HG03025 (cell line): ENCODE results near the gene DNAH12.
"Not testable (repeated sequence)": the region's sequence is repeated elsewhere in the genome, so short reads cannot be mapped to it uniquely, and the experiment has no call there.

Experiments
- ATAC-seq: cut with Tn5 transposase; IDR thresholded peaks from one replicate; pipeline ENCODE4 v1.9.1; 2021; ENCODE audit warnings: mild to moderate bottlenecking, moderate library complexity; ENCODE audit not compliant: unreplicated experiment, low FRiP score

Gene DNAH12

DNA sequence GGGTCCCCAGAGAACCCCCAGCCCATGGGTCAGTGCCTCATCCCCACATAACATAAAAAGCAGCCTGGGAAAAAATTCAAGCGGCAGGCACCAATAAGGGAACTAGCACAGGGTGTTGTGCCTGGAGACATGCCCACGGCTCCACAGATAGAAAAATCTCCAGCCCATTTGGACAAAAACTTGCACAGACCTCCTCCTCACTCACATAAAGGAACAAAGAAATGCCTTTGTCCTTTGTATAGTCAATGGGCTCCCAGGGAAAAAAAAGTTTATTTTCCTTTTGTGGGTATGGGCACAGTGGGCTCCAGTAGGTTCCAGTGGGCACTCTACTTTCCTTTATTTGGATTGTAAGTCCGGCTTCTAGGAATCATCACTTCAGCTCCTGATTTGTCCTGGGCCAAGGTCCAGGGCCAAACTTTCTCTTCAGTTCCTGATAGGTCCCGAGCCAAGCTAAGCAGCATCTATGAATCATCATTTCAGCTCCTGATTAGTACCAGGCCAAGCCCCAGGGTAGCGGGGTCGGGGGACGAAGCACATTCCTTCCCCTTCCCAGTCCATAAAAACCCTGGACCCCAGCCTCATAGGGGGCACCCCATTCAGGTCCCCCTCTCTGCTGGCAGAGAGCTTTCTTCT lies 1.6 kb upstream of the DNAH12 start:
- no peak for ATAC-seq

DNA sequence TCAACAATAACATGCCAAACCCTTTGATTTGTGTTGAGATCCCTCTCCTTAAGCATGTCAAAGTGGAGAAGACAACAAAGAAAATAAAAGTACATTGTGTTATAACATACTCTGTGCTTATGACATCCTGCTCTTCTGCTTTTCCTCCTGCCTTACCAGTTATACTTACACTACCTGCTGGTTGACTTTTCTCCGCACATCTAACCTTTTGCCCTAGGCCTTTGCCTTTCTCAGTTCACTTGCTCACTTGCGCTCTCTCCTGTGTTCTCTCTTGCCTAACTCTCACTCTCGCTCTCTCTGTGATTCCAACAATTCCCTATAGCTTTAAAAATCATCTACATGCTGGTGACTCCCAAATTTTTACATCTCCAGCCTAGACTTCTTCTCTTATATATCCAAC lies 5.7 kb downstream of the DNAH12 start:
- ATAC-seq, result no peak

DNA sequence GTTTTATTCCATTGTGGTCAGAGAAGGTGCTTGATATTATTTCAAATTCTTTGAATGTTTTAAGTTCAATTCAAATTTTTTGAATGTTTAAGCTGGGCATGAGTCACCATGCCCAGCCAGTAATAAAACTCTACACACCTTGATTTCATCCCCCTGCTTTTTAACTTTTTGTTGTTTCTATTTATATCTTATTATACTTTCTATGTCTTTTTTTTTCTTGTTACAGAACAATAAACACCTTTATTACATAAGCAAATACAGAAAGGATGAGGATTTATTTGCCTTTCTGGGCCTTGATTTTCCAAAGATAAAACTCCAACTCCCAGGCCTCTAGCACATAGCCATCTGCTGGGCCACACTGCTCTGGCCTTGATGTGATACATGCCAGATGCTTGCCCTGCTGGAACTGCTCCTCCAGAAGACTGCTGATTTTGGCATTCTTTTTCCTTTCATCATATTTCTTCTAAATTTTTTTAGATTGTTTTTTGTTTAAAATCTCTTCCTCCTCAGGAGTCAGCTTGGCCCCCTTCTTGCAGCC lies 14.0 kb downstream of the DNAH12 start:
- ATAC-seq, result no peak

DNA sequence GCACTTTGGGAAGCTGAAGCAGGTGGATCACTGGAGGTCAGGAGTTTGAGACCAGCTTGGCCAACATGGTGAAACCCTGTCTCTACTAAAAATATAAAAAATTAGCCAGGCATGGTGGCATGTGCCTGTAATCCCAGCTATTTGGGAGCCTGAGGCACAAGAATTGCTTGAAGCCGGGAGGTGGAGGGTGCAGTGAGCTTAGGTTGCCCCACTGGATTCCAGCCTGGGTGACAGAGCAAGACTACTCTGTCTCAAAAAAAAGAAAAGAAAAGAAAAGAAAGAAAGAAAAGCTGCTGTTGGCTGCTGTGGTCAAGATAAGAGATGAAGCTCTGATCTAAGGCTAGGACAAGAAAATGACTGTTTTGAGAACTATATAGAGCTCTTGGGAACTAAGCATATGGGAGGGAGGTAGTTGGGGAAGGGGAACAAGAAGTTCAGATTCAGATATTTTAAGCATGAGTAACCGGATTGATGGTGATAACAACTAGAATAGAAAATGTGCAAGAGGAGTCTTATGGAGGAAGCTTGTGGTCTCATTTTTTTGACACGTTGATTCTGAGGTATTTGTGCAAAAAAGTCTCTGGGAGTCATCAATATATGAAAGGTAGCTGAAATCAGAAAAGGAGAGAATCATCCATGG lies 25.7 kb downstream of the DNAH12 start:
- ATAC-seq, result no peak

DNA sequence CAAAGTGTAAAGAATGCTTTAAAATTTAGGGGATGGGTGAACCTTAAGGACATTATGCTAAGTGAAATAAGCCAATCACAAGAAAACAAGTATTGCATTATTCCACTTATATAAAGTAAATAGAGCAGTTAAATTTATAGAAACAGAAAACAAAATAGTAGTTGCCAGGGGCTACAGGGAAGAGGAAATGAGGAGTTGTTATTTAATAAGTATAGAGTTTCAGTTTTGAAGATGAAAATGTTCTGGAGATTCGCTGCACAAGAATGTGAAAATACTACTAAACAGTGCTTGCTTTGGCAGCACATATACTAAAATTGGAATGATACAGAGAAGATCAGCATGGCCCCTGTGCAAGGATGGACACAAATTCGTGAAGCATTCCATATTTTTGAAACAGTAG lies 32.0 kb downstream of the DNAH12 start:
- ATAC-seq, result no peak

DNA sequence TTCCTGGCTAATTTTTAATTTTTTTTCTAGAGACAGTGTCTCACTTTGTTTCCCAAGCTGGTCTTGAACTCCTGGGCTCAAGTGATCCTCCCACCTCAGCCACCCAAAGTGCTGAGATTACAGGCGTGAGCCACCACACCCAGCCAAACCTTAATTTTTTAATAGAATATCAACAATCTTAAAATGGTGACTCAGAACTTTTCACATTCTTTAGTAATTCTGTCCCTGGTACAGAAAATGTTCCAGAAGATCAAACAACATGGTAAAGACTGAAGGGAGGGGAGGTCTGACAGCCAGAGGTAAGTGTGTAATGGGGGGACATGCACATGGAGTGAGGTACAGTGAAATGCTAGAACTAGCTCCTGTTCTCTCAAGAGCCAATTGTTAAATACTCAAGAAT lies 38.2 kb downstream of the DNAH12 start:
- ATAC-seq, result no peak

DNA sequence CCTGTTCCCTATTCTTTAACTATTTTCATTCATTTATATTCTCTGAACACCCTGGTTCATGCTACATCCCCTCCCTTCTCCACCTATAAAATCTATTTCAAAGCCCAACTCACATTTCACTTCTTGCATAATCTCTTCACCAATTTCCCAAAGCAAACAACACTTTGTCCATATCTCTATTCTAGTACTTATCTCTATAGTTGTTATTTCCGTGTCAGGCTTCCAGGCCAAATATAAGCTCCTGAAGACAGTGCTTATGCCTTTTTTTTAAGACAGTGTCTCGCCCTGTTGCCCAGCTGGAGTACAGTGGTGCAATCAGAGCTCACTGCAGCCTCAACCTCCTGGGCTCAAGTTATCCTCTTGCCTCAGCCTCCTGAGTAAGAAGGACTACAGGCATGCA lies 43.6 kb downstream of the DNAH12 start:
- no peak for ATAC-seq

DNA sequence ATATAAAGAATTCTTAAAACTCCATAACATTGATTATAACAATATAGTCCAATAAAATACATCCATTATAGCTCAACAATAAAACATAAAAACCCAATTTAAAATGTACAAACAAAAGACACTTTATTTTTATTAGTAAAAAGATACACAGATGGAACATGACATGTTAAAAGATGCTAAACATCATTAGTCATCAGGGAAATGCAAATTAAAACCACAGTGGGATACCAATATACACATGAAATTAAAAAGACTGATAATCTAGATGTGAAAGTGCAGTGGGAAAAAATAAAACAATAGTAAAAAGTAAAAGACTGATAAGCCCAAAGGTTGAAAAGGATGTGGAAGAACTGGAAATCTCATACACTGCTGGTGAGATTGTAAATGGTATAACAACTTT lies 46.2 kb downstream of the DNAH12 start:
- ATAC-seq, result no peak

DNA sequence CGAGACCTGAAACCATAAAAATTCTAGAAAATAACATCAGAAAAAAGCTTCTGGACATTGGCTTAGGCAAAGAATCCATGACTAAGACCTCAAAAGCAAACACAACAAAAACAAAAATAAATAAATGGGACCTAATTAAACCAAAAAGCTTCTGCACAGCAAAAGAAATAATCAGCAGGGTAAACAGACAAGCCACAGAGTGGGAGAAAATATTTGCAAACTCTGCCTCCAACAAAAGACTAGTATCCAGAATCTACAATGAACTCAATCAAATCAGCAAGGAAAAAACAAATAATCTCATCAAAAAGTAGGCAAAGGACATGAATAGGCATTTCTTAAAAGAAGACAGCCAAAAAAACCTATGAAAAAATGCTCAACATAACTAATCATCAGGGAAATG lies 59.6 kb downstream of the DNAH12 start:
- no peak for ATAC-seq

DNA sequence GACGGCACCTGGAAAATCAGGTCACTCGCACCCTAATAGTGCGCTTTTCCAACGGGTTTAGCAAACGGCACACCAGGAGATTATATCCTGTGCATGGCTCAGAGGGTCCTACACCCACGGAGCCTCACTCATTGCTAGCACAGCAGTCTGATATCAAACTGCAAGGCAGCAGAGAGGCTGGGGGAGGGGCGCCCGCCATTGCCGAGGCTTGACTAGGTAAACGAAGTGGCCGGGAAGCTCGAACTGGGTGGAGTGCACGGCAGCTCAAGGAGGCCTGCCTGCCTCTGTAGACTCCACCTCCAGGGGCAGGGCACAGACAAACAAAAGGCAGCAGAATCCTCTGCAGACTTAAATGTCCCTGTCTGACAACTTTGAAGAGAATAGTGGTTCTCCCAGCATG lies 67.0 kb downstream of the DNAH12 start:
- ATAC-seq, result not testable (repeated sequence)

DNA sequence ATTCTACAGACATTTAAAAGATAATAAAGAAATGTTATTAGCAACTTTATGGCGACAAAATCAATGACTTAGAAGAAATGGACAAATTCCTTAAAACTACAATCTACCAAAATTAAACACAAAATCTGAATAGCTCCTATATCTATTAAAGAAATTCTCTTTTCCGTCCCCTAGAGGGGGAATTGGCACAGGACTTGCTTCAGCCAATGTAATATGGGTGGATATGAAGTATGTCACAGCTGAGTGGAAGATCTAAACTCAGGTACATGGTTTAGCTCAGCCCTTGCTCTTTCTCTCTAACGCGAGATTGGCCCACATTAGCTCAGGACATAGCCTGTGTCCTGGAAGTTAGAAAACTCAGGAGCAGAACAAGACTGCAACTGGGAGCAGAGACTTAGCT lies 79.3 kb downstream of the DNAH12 start:
- no peak for ATAC-seq

DNA sequence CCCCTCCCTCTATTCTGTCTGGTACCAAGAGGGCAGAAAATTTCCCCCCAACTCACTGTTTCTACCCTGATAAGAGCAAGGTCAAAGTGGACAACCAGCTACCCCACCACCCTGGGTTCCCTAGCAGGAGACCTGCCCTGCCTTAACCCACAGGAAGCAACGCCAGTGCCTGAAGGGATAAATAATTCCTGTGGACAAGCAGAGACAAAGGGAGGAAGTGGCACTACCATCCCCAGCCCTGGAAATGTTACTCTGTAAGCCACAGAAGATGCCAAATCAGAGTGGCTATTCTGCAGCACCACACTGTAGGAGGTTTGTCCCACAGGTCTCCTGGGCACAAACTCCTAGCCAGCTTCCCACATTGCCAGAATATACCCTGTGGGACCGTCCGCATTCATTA lies 80.1 kb downstream of the DNAH12 start:
- no peak for ATAC-seq

DNA sequence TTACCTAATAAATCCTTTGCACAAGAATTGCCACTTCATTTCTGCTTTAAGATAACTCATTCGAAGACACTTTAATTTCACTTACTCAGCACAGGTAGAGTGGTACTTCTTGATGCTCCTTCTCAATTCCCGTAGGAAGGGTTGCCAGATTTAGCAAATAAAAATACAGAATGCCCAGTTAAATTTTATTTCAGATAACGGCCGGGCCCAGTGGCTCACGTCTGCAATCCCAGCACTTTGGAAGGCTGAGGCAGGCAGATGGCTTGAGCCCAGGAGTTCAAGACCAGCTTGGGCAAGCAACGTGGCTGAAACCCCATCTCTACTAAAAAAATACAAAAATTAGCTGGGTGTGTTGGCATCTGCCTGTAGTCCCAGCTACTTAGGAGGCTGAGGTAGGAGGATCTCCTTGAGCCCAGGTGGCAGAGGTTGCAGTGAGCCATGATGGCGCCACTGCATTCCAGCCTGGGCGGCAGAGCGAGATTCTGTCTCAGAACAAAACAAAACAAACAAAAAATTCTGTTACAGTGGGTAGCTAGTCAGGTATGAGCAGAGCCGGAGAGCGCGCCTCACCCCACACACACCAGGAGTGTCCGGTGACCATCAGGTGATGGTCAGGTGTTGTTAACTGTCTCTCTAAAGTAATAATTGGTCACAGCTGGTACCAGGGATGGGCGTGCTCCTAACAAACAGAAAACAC lies 92.8 kb downstream of the DNAH12 start:
- ATAC-seq, result no peak

DNA sequence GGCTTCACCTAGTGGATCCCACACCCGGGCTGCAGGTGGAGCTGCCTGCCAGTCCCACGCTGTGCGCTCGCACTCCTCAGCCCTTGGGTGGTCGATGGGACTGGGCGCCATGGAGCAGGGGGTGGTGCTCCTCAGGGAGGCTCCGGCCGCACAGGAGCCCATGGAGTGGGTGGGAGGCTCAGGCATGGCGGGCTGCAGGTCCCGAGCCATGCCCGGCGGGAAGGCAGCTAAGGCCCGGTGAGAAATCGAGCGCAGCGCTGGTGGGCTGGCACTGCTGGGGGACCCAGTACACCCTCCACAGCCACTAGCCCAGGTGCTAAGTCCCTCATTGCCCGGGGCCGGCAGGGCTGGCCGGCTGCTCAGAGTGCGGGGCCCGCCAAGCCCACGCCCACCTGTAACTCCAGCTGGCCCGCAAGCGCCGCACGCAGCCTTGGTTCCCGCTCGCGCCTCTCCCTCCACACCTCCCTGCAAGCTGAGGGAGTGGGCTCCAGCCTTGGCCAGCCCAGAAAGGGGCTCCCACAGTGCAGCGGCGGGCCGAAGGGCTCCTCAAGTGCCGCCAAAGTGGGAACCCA lies 94.8 kb downstream of the DNAH12 start:
- not testable (repeated sequence) for ATAC-seq

DNA sequence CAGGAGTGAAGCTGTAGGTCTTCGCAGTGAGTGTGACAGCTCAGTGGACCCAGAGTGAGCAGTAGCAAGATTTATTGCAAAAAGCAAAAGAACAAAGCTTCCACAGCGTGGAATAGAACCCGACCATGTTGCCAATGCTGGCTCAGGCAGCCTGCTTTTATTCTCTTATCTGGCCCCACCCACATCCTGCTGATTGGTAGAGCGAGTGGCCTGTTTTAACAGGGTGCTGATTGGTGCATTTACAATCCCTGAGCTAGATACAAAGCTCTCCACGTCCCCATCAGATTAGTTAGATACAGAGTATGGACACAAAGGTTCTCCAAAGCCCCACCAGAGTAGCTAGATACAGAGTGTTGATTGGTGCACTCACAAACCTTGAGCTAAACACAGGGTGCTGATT lies 95.7 kb downstream of the DNAH12 start:
- ATAC-seq, result not testable (repeated sequence)

DNA sequence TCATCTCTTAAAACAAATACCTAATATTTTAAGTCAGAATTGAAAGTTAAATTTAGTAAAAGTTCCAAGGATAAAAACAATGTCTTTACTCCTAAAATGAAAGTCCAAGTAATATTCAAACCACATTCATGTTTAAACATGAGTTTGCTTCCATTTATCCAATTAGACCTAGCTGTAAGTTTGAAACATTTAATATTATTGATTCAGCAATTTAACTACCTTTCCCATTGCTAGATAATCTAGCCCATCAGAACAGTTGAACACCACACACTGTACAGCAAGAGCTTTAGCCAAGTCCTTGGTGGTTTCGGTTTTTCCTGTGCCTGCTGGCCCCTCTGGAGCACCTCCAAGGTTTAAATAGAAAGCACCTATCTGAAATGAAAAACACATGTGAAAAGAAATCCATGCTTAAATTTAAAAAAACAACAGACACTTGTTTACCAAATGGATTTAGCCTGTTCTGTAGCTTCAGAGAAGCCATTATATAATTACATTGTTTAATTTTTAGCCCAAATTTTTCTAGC lies 97.8 kb downstream of the DNAH12 start:
- no peak for ATAC-seq

DNA sequence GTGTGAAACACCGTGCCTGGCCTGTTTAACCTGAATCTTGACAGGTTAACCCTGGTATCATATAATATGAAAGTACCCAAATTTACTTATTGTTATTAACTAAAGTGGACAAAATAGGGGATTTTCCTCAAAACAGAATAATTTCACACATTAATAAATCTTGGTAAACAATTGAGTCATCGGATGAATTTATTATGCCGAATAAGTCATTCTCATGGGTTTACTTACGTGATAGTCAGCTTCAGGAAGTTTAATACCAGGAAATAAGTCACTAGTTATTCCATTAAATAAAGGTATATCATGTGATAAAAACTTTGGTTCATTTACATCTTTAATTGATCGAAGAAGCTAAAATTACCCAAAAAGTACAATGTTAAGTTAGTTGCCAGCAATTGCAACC lies 99.7 kb downstream of the DNAH12 start:
- no peak for ATAC-seq

DNA sequence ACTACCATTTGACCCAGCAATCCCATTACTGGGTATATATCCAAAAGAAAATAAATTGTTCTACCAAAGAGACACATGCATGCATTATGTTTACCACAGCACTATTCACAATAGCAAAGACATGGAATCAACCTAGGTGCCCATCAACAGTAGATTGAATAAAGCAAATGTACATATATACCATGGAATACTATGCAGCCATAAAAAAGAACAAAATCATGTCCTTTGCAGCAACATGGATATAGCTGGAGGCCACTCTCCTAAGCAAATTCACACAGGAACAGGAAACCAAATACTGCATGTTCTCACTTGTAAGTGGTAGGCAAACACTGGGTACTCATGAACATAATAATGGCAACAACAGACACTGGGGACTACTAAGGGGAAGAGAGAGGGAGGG lies 104.0 kb downstream of the DNAH12 start:
- ATAC-seq, result not testable (repeated sequence)

DNA sequence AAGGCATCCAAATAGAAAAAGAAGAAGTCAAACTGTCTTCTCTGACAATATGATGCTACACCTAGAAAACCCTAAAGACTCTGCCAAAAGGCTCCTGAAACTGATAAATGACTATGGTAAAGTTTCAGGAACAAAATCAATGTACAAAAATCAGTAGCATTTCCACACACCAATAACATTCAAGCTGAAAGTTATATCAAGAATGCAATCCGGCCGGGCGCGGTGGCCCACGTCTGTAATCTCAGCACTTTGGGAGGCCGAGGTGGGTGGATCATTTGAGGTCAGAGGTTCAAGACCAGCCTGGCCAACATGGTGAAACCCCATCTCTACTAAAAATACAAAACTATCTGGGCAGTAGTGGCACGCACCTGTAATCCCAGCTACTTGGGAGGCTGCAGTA lies 105.7 kb downstream of the DNAH12 start:
- ATAC-seq, result not testable (repeated sequence)

DNA sequence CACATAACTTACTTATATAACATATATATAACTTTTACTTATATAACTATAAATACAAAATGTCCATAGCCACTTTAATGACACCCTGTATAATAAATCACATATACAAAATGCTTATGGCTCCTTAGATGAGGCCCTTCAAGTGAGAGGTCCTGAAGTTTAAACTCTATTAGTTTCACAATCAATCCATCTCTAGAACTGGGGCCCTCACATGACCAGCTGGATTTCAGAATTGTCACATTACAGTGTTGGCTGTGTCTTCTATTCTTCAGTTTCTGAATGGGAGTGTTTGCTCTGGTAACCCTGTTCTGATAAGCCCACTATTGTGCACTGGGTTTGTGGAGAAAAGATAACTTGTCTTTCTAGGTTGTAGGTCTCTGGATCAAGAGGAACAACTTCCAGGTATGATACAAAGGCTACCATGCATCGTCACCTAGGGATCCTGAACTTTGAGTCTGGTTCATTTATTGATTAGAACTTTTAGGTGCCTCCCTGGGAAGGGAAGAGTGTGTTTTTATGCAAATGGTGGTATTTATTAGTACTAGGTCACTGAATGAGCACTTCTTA lies 107.9 kb downstream of the DNAH12 start:
- no peak for ATAC-seq

DNA sequence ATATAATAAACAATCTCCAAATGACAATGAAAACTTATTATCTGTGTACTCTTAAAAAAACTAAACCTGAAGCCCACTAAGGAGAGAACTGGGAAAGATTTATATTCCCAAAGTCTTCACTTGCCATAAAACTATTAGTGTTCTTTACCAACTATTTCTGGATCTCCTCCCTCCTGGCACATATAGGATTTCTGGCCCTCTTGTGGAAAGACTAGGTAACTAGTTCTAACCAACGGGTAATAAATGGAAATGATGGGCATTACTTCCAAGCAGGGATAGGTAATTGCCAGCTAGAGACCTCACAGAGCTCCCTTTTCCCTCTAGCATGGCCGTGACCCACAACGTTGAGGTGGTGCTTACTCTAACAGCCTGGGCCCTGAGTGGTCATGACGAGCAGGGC lies 110.1 kb downstream of the DNAH12 start:
- no peak for ATAC-seq
